Caki2 (cell line): ENCODE measurements around the gene OR14A2. TPM values are rescaled to one million over a fixed set of nuclear protein-coding genes. Genes with fewer than 3 reads are reported as not detected.
"Not testable (repeated sequence)": the region's sequence is repeated elsewhere in the genome, so short reads cannot be mapped to it uniquely, and the experiment has no call there.

Experiments used
- DNase-seq: peaks from one replicate; pipeline ENCODE4 v3.0.0-alpha.2; 2015; ENCODE audit warnings: low read depth
- in situ Hi-C: cut with HindIII; loops from 2 replicates; pipeline ENCODE4 v1.10.0; 2016; ENCODE audit warnings: low sequenced_read_pairs, low pct_unique_long_range_greater_than_20kb, mixed read lengths
- total RNA-seq: library from RNA; depleted of rRNA; stranded (reverse); fragments of >200 nt; shearing (Covaris generic); gene quantifications from 2 replicates; pipeline ENCODE4 v1.2.3, GENCODE V29; 2014; ENCODE audit warnings: low replicate concordance; rRNA removed

Gene OR14A2
- total RNA-seq = not detected in 2 replicates

- no peak for DNase-seq
- in situ Hi-C loops = no loop called here
Measured at GRCh38 chr1:247748041-247748440, at the start of gene OR14A2. Gene OR14A2 (minus strand): TSS chr1:247748141.

GRCh38 chr1:247797518-247797917 is 49.6 kb upstream of the OR14A2 start:
- no peak for DNase-seq
- in situ Hi-C loops = no loop called here

GRCh38 chr1:247769603-247770002 is 21.7 kb upstream of the OR14A2 start:
- no peak for DNase-seq
- in situ Hi-C loops = no loop called here

GRCh38 chr1:247760456-247760855 is 12.5 kb upstream of the OR14A2 start, which contains the start of gene OR1C1:
Gene OR1C1 (minus strand): TSS chr1:247760556. CDS start chr1:247758406, 2,150 bp downstream.
- in situ Hi-C loops = no loop called here
- no peak for DNase-seq

- DNase-seq, in situ Hi-C loops: not testable (repeated sequence)
Measured at GRCh38 chr1:247754311-247754710, 6.4 kb upstream of the OR14A2 start.

GRCh38 chr1:247749870-247750269 is 1.9 kb upstream of the OR14A2 start:
- in situ Hi-C loops = no loop called here
- DNase-seq = no peak

- in situ Hi-C loops = no loop called here
- DNase-seq = no peak
Measured at GRCh38 chr1:247747616-247748015, 325 bp downstream of the OR14A2 start.

GRCh38 chr1:247746391-247746935 is 1.5 kb downstream of the OR14A2 start:
- in situ Hi-C loops = no loop called here
- DNase-seq = no peak

GRCh38 chr1:247742215-247742760 is 5.7 kb downstream of the OR14A2 start:
- peak; percentile 17 for DNase-seq
- in situ Hi-C loops = not testable (repeated sequence)

GRCh38 chr1:247741756-247742155 is 6.2 kb downstream of the OR14A2 start:
- in situ Hi-C loops = no loop called here
- DNase-seq = no peak

- in situ Hi-C loops = no loop called here
- DNase-seq = no peak
Measured at GRCh38 chr1:247740721-247741120, 7.2 kb downstream of the OR14A2 start.

GRCh38 chr1:247738315-247738714 is 9.6 kb downstream of the OR14A2 start, which contains the start of gene OR14K1:
Gene OR14K1 (plus strand): TSS chr1:247738615. CDS start chr1:247738615, 0 bp downstream.
- DNase-seq = no peak
- in situ Hi-C loops = no loop called here

GRCh38 chr1:247721222-247721621 is 26.7 kb downstream of the OR14A2 start:
- DNase-seq = no peak
- in situ Hi-C loops = no loop called here

GRCh38 chr1:247716546-247716945 is 31.4 kb downstream of the OR14A2 start, which contains the start of gene OR6F1:
Gene OR6F1 (minus strand): TSS chr1:247716646. CDS start chr1:247712755, 3,891 bp downstream.
- no peak for DNase-seq
- in situ Hi-C loops = no loop called here

GRCh38 chr1:247713753-247714152 is 34.2 kb downstream of the OR14A2 start:
- DNase-seq = no peak
- in situ Hi-C loops = no loop called here

GRCh38 chr1:247710681-247711080 is 37.3 kb downstream of the OR14A2 start:
- in situ Hi-C loops, DNase-seq: not testable (repeated sequence)

- in situ Hi-C loops = no loop called here
- DNase-seq = no peak
Measured at GRCh38 chr1:247701338-247701737, 46.6 kb downstream of the OR14A2 start.

GRCh38 chr1:247681288-247681897 is 66.5 kb downstream of the OR14A2 start:
- in situ Hi-C loops = no loop called here
- DNase-seq = peak; percentile 17

- in situ Hi-C loops = no loop called here
- no peak for DNase-seq
Measured at GRCh38 chr1:247680171-247680570, 67.8 kb downstream of the OR14A2 start.
